Transverse colon (tissue), 3 donors: Measurements from ENCODE around the gene CFAP58.

Source experiments
- CTCF ChIP-seq, 5 experiments: fragments of 200-600 bp in 3 of 5; fragments of 450-650 bp in 2 of 5; sonication (generic) in 3 of 5; IDR thresholded peaks; 1 replicate in 2 of 5; 2 replicates in 3 of 5; pipeline ENCODE4 v1.5.1; 2016 to 2017; ENCODE audit warnings: antibody characterized with exemption in 5 of 5, inconsistent platforms in 3 of 5, mild to moderate bottlenecking in 2 of 5, moderate library complexity in 1 of 5
- POLR2A ChIP-seq: fragments of 450-650 bp; IDR thresholded peaks from one replicate; pipeline ENCODE4 v1.6.1; 2016; ENCODE audit warnings: antibody characterized with exemption, mild to moderate bottlenecking, moderate library complexity

DNA sequence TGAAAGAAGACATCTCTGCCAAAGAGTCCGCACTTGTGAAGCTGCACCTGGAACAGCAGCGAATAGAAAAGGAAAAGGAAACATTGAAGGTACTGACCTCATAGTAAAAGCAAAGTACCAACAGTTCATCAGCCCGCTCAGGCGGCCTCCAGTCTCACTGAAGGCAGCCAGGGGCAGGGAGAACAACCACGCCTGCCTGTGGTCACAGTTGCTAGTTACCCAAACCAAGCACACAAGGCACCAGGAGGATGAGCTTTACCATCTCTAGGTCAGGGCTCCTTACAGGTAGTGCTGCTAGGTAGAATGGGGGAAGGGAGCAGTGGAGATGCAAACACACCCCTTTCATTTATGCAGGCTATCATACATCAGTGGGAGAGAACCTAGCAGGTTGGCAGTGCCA, 39.8 kb downstream of the CFAP58 start:
- TF ChIP-seq POLR2A, result no peak
- TF ChIP-seq CTCF (IDR thresholded peaks at IDR 0.05), result no peak
